M059J (cell line): ENCODE data around the gene DNAAF2. TPM values are rescaled to one million over a fixed set of nuclear protein-coding genes. Genes with fewer than 3 reads are reported as not detected.
A peak's percentile ranks its signal among the peaks of the same experiment; 100 is the strongest.
"Not testable (repeated sequence)": the region's sequence is repeated elsewhere in the genome, so short reads cannot be mapped to it uniquely, and the experiment has no call there.

Experiments used
- DNase-seq: peaks from one replicate; pipeline ENCODE4 v3.0.0-alpha.2; 2012; ENCODE audit warnings: low read depth
- total RNA-seq: library from RNA; depleted of rRNA; stranded (reverse); fragments of >200 nt; shearing (Covaris generic); gene quantifications from 2 replicates; pipeline ENCODE4 v1.2.3, GENCODE V29; 2014

The DNAAF2 gene
- total RNA-seq, 1 experiment from 2014 or later = 10.9 TPM

GRCh38 chr14:49622022-49622607 is 12.9 kb downstream of the DNAAF2 start:
- DNase-seq = no peak

DNA sequence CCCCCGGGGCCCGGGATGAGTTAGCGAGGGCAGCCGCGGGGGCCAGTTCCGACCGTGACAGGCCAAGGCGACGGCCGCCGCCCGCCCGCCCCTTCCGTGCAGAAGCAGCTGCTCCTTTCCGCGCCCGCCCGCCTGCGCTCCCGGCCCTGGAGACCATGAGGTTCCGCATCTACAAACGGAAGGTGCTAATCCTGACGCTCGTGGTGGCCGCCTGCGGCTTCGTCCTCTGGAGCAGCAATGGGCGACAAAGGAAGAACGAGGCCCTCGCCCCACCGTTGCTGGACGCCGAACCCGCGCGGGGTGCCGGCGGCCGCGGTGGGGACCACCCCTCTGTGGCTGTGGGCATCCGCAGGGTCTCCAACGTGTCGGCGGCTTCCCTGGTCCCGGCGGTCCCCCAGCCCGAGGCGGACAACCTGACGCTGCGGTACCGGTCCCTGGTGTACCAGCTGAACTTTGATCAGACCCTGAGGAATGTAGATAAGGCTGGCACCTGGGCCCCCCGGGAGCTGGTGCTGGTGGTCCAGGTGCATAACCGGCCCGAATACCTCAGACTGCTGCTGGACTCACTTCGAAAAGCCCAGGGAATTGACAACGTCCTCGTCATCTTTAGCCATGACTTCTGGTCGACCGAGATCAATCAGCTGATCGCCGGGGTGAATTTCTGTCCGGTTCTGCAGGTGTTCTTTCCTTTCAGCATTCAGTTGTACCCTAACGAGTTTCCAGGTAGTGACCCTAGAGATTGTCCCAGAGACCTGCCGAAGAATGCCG is 13.7 kb downstream of the DNAAF2 start:
- peak; percentile 68 for DNase-seq

- DNase-seq = peak; percentile 98
These were observed 14.6 kb downstream of the DNAAF2 start, which contains the start of the genes MGAT2 and RPL36AL for GRCh38 chr14:49620182-49621113. Gene MGAT2 (plus strand): TSS chr14:49620799. CDS start chr14:49621269, 470 bp downstream. Gene RPL36AL (minus strand): TSS chr14:49620626. CDS start chr14:49619104, 1,522 bp downstream.

GRCh38 chr14:49619730-49620129 is 15.3 kb downstream of the DNAAF2 start:
- no peak for DNase-seq

- not testable (repeated sequence) for DNase-seq
These were observed 15.8 kb downstream of the DNAAF2 start for GRCh38 chr14:49619273-49619672.

DNA sequence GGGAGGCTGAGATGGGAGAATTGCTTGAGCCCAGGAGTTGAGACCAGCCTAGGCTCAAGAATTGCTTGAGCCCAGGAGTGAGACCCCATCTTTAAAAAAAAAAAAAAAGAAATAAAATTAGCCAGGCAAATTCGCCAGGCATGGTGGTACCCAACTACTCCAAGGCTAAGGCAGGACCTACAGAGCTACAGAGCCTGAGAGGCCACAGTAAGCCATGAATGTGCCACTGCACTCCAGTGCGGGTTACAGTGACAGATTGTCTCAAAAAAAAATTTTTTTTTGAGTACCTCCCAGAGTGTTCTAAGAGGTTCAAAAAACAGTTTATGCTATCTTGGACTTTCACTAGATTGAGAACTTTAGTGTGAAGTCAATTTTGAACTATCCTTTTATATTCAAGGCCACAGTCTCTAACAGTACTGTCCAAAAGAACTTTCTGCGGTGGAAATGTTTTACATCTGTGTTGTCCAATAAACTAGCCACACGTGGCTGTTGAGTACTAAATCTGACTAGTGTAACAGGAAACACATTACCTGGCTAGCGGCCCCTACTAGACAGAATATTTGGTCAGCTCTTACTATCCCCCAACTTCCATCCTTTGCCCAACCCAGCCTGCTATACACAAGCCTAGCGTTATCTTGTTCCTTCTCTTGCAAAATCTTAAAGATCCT is 17.1 kb downstream of the DNAAF2 start:
- no peak for DNase-seq

DNA sequence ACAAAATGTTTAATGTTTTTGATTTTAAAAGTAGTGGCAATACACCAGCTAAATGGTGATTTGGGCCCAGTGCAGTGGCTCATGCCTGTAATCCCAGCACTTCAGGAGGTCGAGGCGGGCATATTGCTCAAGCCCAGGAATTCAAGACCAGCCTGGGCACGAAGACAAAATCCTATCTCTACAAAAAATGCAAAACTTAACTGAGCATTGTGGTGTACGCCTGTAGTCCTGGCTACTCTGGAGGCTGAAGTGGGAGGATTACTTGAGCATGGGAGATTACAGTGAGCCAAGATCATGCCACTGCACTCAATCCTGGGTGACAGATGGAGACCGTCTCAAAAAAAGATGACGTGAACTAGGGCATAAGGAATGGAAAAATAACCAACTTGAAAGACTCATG is 19.3 kb downstream of the DNAAF2 start:
- no peak for DNase-seq

DNA sequence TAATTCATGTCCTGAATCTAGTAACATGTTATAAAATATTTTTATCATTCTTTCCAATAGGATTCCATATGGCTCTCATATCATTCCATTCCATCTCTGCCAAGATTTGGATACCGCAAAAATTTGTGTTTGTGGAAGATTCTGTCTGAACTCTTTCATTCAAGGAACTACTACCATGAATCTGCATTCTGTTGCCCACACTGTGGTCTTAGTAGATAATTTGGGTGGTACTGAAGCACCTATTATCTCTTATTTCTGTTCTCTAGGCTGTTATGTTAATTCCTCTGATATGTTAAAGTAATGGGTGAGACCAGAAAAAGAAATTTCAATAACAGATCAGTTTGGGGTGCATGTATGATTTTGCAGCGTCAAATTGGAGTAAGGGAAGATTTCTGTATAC is 20.8 kb downstream of the DNAAF2 start:
- DNase-seq = no peak

DNA sequence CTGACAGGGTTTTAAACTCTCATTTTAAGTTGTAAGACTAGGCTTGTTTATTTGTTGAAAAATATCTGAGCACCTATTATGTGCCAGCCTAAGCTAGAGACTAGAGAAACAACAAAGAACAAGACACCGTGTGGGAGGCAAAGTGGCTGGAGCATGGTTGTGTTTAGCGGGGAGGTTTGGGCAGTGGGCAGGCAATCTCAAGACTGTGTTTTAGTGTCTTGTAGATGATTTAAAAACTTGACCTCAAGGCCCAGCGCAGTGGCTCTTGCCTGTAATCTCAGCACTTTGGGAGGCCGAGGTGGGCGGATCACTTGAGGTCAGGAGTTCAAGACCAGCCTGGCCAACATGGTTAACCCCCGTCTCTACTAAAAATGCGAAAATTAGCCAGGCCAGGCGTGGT is 22.4 kb downstream of the DNAAF2 start:
- no peak for DNase-seq

GRCh38 chr14:49612251-49612650 is 22.8 kb downstream of the DNAAF2 start:
- no peak for DNase-seq

DNA sequence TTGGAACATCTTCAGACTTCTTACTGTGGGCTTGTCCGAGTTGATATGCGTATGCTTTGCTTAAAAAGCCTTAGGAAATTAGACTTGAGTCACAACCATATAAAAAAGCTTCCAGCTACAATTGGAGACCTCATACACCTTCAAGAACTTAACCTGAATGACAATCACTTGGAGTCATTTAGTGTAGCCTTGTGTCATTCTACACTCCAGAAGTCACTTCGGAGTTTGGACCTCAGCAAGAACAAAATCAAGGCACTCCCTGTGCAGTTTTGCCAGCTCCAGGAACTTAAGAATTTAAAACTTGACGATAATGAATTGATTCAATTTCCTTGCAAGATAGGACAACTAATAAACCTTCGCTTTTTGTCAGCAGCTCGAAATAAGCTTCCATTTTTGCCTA is 27.5 kb downstream of the DNAAF2 start:
- no peak for DNase-seq

- peak; percentile 88 for DNase-seq
These were observed 36.4 kb downstream of the DNAAF2 start, which contains the start of gene LRR1 for GRCh38 chr14:49598485-49599300. Gene LRR1 (plus strand): TSS chr14:49598940. CDS start chr14:49599021, 81 bp downstream.

DNA sequence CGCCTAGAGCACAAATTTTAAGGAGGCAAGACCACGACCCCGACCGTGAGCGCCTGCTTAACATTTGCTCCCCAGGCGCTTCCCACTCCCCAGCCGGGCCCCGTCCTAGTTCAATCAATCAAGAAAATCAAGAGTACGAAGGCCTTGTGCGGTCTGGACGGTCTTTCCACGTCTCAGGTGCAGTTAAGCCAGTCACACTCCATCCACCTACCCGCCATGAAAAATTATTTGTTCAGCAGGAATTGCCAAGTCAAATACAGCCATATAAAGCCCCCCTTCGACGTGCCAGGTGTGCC is 36.9 kb downstream of the DNAAF2 start:
- no peak for DNase-seq

GRCh38 chr14:49594347-49595091 is 40.5 kb downstream of the DNAAF2 start:
- DNase-seq = no peak

DNA sequence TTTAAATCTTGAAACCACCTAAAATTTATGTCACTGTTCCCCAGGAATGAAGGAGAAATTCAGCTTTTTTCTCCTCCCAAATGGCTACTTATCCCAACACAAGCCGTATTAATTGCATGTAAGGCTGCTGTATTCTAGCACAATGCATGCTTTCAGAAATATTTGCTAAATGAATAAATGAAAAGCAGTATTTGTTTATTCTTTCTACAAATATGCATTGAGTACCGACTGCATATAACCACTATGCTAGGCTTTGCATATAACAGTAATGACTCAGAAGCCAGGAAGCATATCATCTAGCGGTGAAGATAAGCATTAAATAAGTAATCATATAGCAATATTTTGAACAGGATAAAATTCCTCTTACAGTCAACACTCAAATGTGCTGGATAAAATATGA is 42.0 kb downstream of the DNAAF2 start:
- no peak for DNase-seq

DNA sequence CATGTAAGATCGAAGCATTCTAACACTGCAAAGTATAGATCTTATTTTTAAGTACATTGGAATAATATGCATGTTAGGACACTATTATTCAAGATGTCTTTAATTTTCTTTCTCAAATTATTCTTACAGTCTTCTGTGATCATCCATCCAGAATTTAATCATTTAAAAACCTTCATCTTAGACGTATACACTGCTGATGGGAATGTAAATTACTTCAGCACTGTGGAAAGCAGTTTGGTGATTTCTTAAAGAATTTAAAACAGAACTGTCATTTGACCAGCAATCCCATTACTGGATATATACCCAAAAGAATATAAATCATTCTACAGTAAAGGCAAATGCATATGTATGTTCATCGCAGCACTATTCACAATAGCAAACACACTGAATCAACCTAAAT is 45.7 kb downstream of the DNAAF2 start:
- no peak for DNase-seq

DNA sequence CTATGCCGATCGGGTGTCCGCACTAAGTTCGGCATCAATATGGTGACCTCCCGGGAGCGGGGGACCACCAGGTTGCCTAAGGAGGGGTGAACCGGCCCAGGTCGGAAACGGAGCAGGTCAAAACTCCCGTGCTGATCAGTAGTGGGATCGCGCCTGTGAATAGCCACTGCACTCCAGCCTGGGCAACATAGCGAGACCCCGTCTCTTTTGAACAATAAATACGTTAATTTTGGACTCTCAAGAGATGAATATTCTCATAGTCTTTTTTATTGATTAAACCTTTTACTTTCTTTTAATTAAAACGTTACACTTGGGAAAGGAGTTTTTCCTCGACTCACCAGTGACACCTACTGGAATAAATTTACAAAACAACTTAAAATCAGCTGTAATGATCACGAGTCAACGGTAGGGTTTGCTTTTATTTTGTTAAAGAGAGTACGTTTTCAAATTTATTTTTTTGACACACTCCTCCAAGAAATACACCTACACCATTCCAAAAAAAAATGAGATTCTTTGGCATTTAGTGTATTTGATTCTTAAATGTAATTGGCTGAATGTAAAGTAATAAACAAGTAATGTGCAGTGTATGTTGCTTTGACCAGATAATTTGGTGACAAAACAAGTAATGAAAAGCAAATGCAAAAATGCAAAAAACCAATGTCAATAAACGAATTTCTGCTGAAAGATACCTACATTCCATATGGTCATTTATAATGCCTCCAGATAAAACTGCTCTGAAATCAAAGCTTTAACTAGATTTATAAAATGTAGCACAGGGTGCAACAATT is 48.2 kb downstream of the DNAAF2 start:
- DNase-seq = peak; percentile 71

DNA sequence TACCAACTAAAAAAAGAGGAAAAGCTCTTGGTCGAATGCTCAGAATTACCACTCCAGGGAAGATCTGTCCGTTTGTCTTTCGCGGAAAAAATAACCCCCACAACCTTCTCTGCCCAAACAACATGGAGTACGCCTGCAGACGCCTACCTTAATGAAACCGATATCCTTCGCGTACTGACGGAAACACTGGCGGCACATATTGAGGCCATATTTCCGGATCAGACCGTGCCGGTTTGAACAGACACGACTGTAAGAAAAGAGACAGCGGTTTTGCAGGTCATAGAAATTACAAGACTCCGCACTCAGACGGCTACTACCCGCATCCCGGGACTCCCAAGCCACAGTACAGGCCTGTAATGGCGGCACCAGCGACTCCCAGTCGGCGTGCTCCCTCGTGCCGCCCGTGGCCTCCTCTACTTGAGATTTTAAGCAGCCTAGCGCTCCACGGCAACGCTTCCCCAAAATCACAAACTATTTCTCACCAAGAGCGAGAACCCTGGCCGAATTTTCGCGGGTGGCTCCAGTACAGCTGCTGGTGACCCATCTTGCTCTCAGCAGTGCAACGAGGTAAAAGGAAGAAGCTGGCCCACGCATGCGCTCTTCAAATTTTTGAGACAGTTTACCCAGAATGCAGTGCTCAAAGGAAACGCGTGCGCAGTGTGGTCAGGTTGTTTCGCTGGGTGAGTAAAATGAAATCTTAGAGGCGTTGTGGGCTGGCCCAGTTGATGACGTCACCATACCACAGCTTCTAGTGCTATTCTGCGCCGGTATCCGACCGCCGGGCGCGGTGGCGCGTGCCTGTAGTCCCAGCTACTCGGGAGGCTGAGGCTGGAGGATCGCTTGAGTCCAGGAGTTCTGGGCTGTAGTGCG is 49.0 kb downstream of the DNAAF2 start, which contains the start of gene RPS29:
Gene RPS29 (minus strand): TSS at position 578 of the 870 bp plus-strand sequence. CDS start 34 bp downstream, at position 544.
- DNase-seq = peak; percentile 98
